Esophagus muscularis mucosa (tissue), 4 donors: Measurements from ENCODE around the gene SULT1C2. TPM values are rescaled to one million over a fixed set of nuclear protein-coding genes. Genes with fewer than 3 reads are reported as not detected.
A peak's percentile ranks its signal among the peaks of the same experiment; 100 is the strongest.

ENCODE experiments used
- DNase-seq: peaks from one replicate; pipeline ENCODE4 v3.0.0-alpha.2; 2017; ENCODE audit errors: extremely low spot score
- H3K27ac ChIP-seq, 4 donors: fragments of 200-600 bp; sonication (generic); replicated peaks in 1 of 4; 1 replicate in 3 of 4; 2 replicates in 1 of 4; pipeline ENCODE4 v1.5.1; 2016 to 2019; ENCODE audit warnings: mild to moderate bottlenecking in 1 of 4
- H3K27me3 ChIP-seq, 4 donors: fragments of 200-600 bp; sonication (generic); one replicate each; pipeline versions ENCODE4 v1.5.1 to v1.6.0; 2016 to 2019
- H3K36me3 ChIP-seq, 4 donors: fragments of 200-600 bp; sonication (generic); one replicate each; pipeline ENCODE4 v1.5.1; 2016 to 2019
- H3K4me1 ChIP-seq, 4 donors: fragments of 200-600 bp; sonication (generic); one replicate each; pipeline ENCODE4 v1.5.1; 2016 to 2019
- H3K4me3 ChIP-seq, 4 donors: fragments of 200-600 bp; sonication (generic); 1 replicate in 2 of 4; 2 replicates in 2 of 4; pipeline ENCODE4 v1.5.1; 2016 to 2019; ENCODE audit warnings: mild to moderate bottlenecking in 4 of 4, moderate library complexity in 1 of 4
- H3K9me3 ChIP-seq, 4 donors: fragments of 200-600 bp; sonication (generic); 1 replicate in 3 of 4; 2 replicates in 1 of 4; pipeline ENCODE4 v1.5.1; 2016 to 2019
- CTCF ChIP-seq, 3 experiments: fragments of 200-600 bp in 2 of 3; fragments of 450-650 bp in 1 of 3; sonication (generic) in 2 of 3; IDR thresholded peaks; one replicate each; pipeline ENCODE4 v1.5.1; 2017 to 2019; ENCODE audit warnings: antibody characterized with exemption in 3 of 3, mild to moderate bottlenecking in 2 of 3, moderate library complexity in 1 of 3
- EP300 ChIP-seq: sonication (generic); formaldehyde crosslinking; IDR thresholded peaks from one replicate; pipeline ENCODE4 v1.6.1; 2017; ENCODE audit warnings: antibody characterized with exemption
- POLR2A ChIP-seq: fragments of 450-650 bp; IDR thresholded peaks from one replicate; pipeline ENCODE4 v1.6.1; 2017; ENCODE audit warnings: antibody characterized with exemption, moderate library complexity, mild to moderate bottlenecking, low read depth
- POLR2AphosphoS5 ChIP-seq, 2 donors: sonication (generic); formaldehyde crosslinking; IDR thresholded peaks; one replicate each; pipeline ENCODE4 v1.6.1; 2017; ENCODE audit warnings: antibody characterized with exemption in 2 of 2
- WGBS: methylation state at CpG from one replicate; pipeline ENCODE4 v1.1.5; 2018; 5-methylcytosine and 5-hydroxymethylcytosine counted together
- intact Hi-C: fragments of 100-400 bp; cut with DNase I; formaldehyde crosslinking; loops from one replicate; pipeline ENCODE4 v1.15.1; 2023
- total RNA-seq, 4 donors: library from RNA; depleted of rRNA; stranded (reverse); fragments of >200 nt; gene quantifications; one replicate each; pipeline versions ENCODE4 v1.1.0 to v1.2.1, GENCODE V29; 2016

The SULT1C2 gene
- total RNA-seq, 4 donors from 2014 or later = 0.66 to 1.0 TPM; not detected in 2

- no peak overlapping the region for H3K4me3 ChIP-seq
- peaks cover 0 to 13% (median 2%) of the 10 kb centered on the region in 4 donors for H3K4me1 ChIP-seq
- H3K27ac ChIP-seq = no peak overlapping the region
- H3K9me3 ChIP-seq = no peaks in the 10 kb centered on the region
- no peak for DNase-seq
- intact Hi-C loops = no loop called here
- no peak for TF ChIP-seq EP300
- TF ChIP-seq POLR2A = no peak
- no peak for TF ChIP-seq CTCF (IDR thresholded peaks at IDR 0.05)
- TF ChIP-seq POLR2AphosphoS5 (IDR thresholded peaks at IDR 0.05) = no peak
- no peaks in the 10 kb centered on the region for H3K27me3 ChIP-seq
- H3K36me3 ChIP-seq = no peaks in the 10 kb centered on the region
Observed at GRCh38 chr2:108263401-108263800, 25.3 kb upstream of the SULT1C2 start.

GRCh38 chr2:108266218-108266617, 22.5 kb upstream of the SULT1C2 start:
- no peak overlapping the region for H3K27ac ChIP-seq
- no peak for DNase-seq
- no peak for TF ChIP-seq CTCF (IDR thresholded peaks at IDR 0.05)
- TF ChIP-seq POLR2A = no peak
- TF ChIP-seq EP300 = no peak
- H3K27me3 ChIP-seq = no peaks in the 10 kb centered on the region
- H3K4me3 ChIP-seq = no peak overlapping the region
- 70% methylated on average over 3 of the region's 3 CpGs for WGBS
- no peaks in the 10 kb centered on the region for H3K36me3 ChIP-seq
- H3K9me3 ChIP-seq = no peaks in the 10 kb centered on the region
- H3K4me1 ChIP-seq = peaks cover 0 to 13% (median 2%) of the 10 kb centered on the region in 4 donors
- intact Hi-C loops = no loop called here

- 53% methylated on average over 5 of the region's 5 CpGs for WGBS
Observed at GRCh38 chr2:108267101-108267500, 21.6 kb upstream of the SULT1C2 start.

GRCh38 chr2:108268001-108268400, 20.7 kb upstream of the SULT1C2 start:
- Histone ChIP-seq H3K36me3 (no peaks in the 10 kb centered on the region), H3K27me3 (no peaks in the 10 kb centered on the region), H3K4me1 (peaks cover 0 to 13% (median 2%) of the 10 kb centered on the region in 4 donors), H3K4me3 (no peak overlapping the region), H3K27ac (no peak overlapping the region), H3K9me3 (no peaks in the 10 kb centered on the region)
- no peak for DNase-seq
- WGBS = 29% methylated on average over 4 of the region's 4 CpGs
- intact Hi-C loops = no loop called here
- TF ChIP-seq EP300 = no peak

More at GRCh38 chr2:108267101-108267500, 21.6 kb upstream of the SULT1C2 start:
- peak; percentile 37 for DNase-seq
- H3K4me1 ChIP-seq = peaks cover 0 to 13% (median 2%) of the 10 kb centered on the region in 4 donors
- H3K27me3 ChIP-seq = no peaks in the 10 kb centered on the region
- intact Hi-C loops = no loop called here
- H3K9me3 ChIP-seq = no peaks in the 10 kb centered on the region
- H3K4me3 ChIP-seq = no peak overlapping the region
- TF ChIP-seq CTCF (IDR thresholded peaks at IDR 0.05) (no peak), EP300 (no peak), POLR2AphosphoS5 (IDR thresholded peaks at IDR 0.05) (no peak), POLR2A (no peak)
- H3K36me3 ChIP-seq = no peaks in the 10 kb centered on the region
- no peak overlapping the region for H3K27ac ChIP-seq

- no peak for TF ChIP-seq CTCF (IDR thresholded peaks at IDR 0.05)
- TF ChIP-seq POLR2AphosphoS5 (IDR thresholded peaks at IDR 0.05) = no peak
- no peak for TF ChIP-seq POLR2A
- TF ChIP-seq EP300 = no peak
- 74% methylated on average over 3 of the region's 3 CpGs for WGBS
- no peak overlapping the region for H3K27ac ChIP-seq
- H3K36me3 ChIP-seq = no peaks in the 10 kb centered on the region
- H3K4me3 ChIP-seq = no peak overlapping the region
- no peaks in the 10 kb centered on the region for H3K27me3 ChIP-seq
- intact Hi-C loops = no loop called here
- DNase-seq = no peak
- H3K4me1 ChIP-seq = peaks cover 0 to 13% (median 2%) of the 10 kb centered on the region in 4 donors
- H3K9me3 ChIP-seq = no peaks in the 10 kb centered on the region
Observed at GRCh38 chr2:108270346-108270745, 18.3 kb upstream of the SULT1C2 start.
